Activated B cell treated with CpG ODN at 0.5 μM for 24 hours (primary cell): Measurements from ENCODE around the gene TTC27. TPM values are rescaled to one million over a fixed set of nuclear protein-coding genes. Genes with fewer than 3 reads are reported as not detected.
"Not testable (repeated sequence)": the region's sequence is repeated elsewhere in the genome, so short reads cannot be mapped to it uniquely, and the experiment has no call there.

Source experiments
- ATAC-seq: fragments of 200-7000 bp; cut with Tn5 transposase; one replicate; pipeline ENCODE4 v1.10.0; 2021; ENCODE audit warnings: low read depth, mild to moderate bottlenecking, moderate library complexity
- CTCF ChIA-PET: fragments of 350-600 bp; sonication (Branson Sonifier 250); formaldehyde crosslinking; loops from one replicate; lab custom pipeline; 2021; ENCODE audit warnings: antibody characterized with exemption; lab: Charles Lee
- POLR2A ChIA-PET: fragments of 350-600 bp; sonication (Branson Sonifier 250); formaldehyde crosslinking; loops from one replicate; lab custom pipeline; 2021; ENCODE audit warnings: antibody characterized with exemption; lab: Charles Lee
- DNase-seq: peaks from one replicate; pipeline ENCODE4 v3.0.0; 2022
- H3K27ac Mint-ChIP-seq: one replicate; pipeline ENCODE4 v1.8.0; 2020; ENCODE audit warnings: mixed read lengths
- H3K27me3 Mint-ChIP-seq: one replicate; pipeline ENCODE4 v1.8.0; 2021; ENCODE audit warnings: mixed read lengths
- H3K36me3 Mint-ChIP-seq: one replicate; pipeline ENCODE4 v1.8.0; 2021; ENCODE audit warnings: low read depth, mixed read lengths
- H3K4me1 Mint-ChIP-seq: one replicate; pipeline ENCODE4 v1.8.0; 2021; ENCODE audit warnings: mixed read lengths
- H3K4me3 Mint-ChIP-seq: one replicate; pipeline ENCODE4 v1.8.0; 2020; ENCODE audit warnings: mild to moderate bottlenecking, mixed read lengths
- H3K9me3 Mint-ChIP-seq: one replicate; pipeline ENCODE4 v1.8.0; 2020; ENCODE audit warnings: mixed read lengths
- intact Hi-C: fragments of 100-400 bp; cut with micrococcal nuclease; formaldehyde crosslinking; loops from one replicate; pipeline ENCODE4 v1.15.1; 2024
- total RNA-seq: library from RNA; stranded (reverse); gene quantifications from 2 replicates; pipeline ENCODE4 v1.2.3, GENCODE V29; 2022
- TF ChIP-seq, protein P1 (sequence below): fragments of 200-600 bp; IDR thresholded peaks from one replicate; pipeline ENCODE4 v1.8.0; 2022; ENCODE audit warnings: antibody characterized with exemption, mild to moderate bottlenecking

The TTC27 gene
- total RNA-seq, 1 donor from 2014 or later: 34.8 TPM

DNA sequence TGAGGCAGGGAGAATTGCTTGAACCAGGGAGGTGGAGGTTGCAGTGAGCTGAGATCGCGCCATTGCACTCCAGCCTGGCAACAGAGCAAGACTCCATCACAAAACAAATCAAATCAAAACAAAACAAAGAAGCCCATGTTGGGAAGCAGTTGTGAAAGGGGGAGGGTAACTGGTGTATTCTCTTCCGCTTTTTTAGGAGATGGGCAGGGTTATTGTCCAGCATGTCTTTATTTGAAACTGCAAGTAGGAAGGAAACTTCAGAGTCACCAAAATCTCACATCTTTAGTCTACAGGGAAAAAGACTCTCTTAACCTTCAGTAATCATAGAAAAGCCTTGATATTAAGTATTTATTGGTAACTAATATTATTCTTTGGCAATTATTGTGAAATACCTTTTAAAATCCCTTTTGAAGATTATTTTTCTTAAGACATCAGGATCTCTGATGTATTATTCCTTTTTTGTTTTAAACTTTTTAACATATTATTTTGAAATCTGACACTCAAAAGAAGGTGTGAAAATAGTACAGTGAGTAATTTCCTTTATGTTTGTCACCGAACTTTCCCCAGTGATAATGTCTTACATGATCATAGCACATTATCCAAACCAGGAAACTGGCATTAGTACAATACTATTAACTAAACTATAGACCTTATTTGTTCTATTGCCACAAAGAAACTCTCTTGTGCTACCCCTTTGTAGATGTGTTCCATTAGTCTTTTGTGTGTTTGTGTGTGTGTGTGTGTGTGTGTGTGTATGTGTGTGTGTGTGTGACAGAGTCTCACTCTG, 234.6 kb downstream of the TTC27 start:
- TF ChIP-seq, protein P1, sequence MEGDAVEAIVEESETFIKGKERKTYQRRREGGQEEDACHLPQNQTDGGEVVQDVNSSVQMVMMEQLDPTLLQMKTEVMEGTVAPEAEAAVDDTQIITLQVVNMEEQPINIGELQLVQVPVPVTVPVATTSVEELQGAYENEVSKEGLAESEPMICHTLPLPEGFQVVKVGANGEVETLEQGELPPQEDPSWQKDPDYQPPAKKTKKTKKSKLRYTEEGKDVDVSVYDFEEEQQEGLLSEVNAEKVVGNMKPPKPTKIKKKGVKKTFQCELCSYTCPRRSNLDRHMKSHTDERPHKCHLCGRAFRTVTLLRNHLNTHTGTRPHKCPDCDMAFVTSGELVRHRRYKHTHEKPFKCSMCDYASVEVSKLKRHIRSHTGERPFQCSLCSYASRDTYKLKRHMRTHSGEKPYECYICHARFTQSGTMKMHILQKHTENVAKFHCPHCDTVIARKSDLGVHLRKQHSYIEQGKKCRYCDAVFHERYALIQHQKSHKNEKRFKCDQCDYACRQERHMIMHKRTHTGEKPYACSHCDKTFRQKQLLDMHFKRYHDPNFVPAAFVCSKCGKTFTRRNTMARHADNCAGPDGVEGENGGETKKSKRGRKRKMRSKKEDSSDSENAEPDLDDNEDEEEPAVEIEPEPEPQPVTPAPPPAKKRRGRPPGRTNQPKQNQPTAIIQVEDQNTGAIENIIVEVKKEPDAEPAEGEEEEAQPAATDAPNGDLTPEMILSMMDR: no peak
- H3K27ac Mint-ChIP-seq: no peak overlapping the region

DNA sequence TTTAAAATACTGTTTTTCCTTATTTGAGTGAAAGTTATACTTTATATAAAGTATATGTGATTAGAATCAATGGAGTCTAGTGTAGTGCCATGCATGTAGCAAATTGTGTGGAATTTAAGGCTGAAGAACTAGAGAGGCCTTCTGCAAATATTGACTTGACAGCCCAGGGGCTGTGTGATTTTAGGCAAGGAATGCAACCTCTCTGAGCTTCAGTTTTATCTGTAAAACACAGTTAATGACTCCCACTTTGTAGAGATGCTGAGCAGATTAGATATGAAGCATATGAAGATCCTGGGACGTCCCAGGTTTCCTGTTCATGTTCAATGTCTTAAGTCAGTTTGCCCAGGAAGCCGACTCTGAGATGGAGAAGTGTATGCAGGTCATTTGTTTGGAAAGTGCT, 235.5 kb downstream of the TTC27 start:
- ChIA-PET POLR2A (no interaction called here), CTCF (no interaction called here)
- no peaks in the 10 kb centered on the region for H3K4me1 Mint-ChIP-seq
- peaks cover 6% of the 10 kb centered on the region for H3K27me3 Mint-ChIP-seq
- H3K9me3 Mint-ChIP-seq: no peaks in the 10 kb centered on the region
- intact Hi-C loops: no loop called here
- H3K4me3 Mint-ChIP-seq: no peak overlapping the region
- no peak for DNase-seq
- TF ChIP-seq, protein P1: no peak
- H3K36me3 Mint-ChIP-seq: no peaks in the 10 kb centered on the region
- no peak overlapping the region for H3K27ac Mint-ChIP-seq
- ATAC-seq: no peak

More for the DNA sequence above, 234.6 kb downstream of the TTC27 start:
- Mint-ChIP-seq H3K4me1 (no peaks in the 10 kb centered on the region), H3K36me3 (no peaks in the 10 kb centered on the region), H3K27me3 (peaks cover 6% of the 10 kb centered on the region), H3K4me3 (no peak overlapping the region), H3K9me3 (no peaks in the 10 kb centered on the region)
- ATAC-seq: no peak
- CTCF ChIA-PET: no interaction called here
- no peak for DNase-seq
- POLR2A ChIA-PET: no interaction called here
- intact Hi-C loops: no loop called here

DNA sequence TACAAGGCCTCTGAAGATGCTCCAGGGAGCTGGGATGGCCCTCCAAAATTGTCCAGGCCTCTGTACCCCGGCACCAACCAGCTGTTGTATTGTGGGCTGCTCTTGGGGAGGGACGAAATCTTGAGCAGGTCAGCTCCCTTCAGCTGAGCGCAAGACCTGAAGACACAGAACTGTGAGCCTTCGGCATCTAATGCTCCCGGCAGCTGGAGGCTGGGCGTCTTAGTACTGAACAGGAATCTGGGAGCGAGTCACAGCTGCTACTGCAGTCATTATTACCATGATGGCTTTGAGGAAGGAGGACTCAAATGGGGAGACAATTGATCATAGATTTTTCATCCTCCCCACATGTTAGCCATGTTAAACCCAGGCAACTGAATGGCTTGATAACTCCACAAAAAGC, 236.0 kb downstream of the TTC27 start:
- intact Hi-C loops: no loop called here
- CTCF ChIA-PET: no interaction called here

DNA sequence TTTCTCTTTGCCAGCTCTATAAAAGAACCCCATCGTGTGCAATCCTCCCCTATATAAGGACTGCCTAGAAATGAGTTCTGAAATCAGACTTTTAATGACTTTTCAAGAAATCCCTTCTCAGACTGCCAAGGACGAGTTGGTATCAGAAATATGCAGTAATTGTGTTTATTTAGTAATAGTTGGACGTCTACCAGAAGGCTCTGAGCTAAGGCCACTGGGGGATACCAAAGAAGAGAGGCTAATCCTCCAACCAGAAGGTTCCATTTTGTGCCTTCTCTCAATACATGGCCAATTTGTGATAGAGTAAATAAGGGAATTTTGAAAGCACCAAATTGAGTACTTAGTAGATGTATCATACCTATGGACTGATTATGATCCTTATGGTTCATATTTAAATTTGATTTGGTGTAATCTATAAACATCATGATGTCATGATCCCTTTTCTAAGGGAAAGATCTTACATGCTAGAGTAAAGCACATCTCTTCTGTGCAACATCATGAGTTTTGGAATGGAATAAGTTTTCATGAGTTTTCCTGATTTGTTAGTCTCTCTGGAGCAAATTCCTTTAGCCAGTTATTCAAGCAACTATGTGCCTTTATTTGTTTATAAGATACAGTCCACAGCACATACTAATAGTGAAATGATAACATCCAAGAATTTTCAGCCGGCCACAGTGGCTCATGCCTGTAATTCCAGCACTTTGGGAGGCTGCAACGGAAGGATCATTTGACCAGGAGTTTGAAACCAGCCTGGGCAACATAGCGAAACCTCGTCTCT, 236.7 kb downstream of the TTC27 start:
- H3K27ac Mint-ChIP-seq: no peak overlapping the region
- DNase-seq (no peak), ATAC-seq (no peak)
- no peaks in the 10 kb centered on the region for H3K4me1 Mint-ChIP-seq
- no peaks in the 10 kb centered on the region for H3K36me3 Mint-ChIP-seq
- ChIA-PET CTCF (no interaction called here), POLR2A (no interaction called here)
- no peaks in the 10 kb centered on the region for H3K9me3 Mint-ChIP-seq
- TF ChIP-seq, protein P1: no peak
- intact Hi-C loops: no loop called here
- peaks cover 6% of the 10 kb centered on the region for H3K27me3 Mint-ChIP-seq
- no peak overlapping the region for H3K4me3 Mint-ChIP-seq

More for the DNA sequence above, 236.0 kb downstream of the TTC27 start:
- no peak for DNase-seq
- POLR2A ChIA-PET: no interaction called here
- H3K9me3 Mint-ChIP-seq: no peaks in the 10 kb centered on the region
- TF ChIP-seq, protein P1: no peak
- no peaks in the 10 kb centered on the region for H3K36me3 Mint-ChIP-seq
- H3K4me3 Mint-ChIP-seq: no peak overlapping the region
- H3K27me3 Mint-ChIP-seq: peaks cover 6% of the 10 kb centered on the region
- no peak overlapping the region for H3K27ac Mint-ChIP-seq
- ATAC-seq: no peak
- no peaks in the 10 kb centered on the region for H3K4me1 Mint-ChIP-seq

DNA sequence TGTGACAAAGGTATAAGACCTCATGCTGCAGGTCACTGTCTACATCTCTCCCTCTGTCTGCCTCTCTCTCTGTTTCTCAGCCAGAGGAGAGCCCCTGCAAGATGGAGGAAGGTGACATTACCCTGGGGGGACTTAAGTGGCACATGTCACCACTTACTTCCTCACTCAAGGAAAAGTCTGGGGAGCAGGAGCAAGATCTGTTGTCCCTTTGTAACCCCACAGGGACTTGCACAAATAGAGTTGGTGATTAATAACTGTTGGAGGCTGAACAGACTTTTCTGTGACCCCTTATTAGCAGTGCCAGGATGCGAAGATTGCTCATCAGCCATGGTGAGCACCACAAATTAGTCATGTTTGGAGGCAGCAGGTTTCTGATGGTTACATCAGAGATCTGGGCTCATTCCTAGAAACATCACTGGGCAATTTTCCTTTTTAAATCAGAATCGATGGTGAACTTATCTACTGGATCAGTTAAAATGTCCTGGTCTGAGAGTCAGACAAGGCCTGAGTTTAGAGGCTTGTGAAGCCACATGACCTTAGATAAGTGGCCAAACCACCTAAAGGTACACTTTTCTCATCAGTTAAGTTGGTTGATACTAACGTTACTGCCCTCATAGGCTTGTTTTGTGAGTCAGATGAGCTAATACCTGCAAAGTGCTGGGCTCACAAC, 237.7 kb downstream of the TTC27 start:
- peaks cover 6% of the 10 kb centered on the region for H3K27me3 Mint-ChIP-seq
- CTCF ChIA-PET: no interaction called here
- no peaks in the 10 kb centered on the region for H3K4me1 Mint-ChIP-seq
- ATAC-seq (no peak), DNase-seq (no peak)
- POLR2A ChIA-PET: no interaction called here
- intact Hi-C loops: no loop called here
- TF ChIP-seq, protein P1: no peak
- H3K4me3 Mint-ChIP-seq: no peak overlapping the region
- H3K9me3 Mint-ChIP-seq: no peaks in the 10 kb centered on the region
- H3K36me3 Mint-ChIP-seq: no peaks in the 10 kb centered on the region
- H3K27ac Mint-ChIP-seq: no peak overlapping the region

DNA sequence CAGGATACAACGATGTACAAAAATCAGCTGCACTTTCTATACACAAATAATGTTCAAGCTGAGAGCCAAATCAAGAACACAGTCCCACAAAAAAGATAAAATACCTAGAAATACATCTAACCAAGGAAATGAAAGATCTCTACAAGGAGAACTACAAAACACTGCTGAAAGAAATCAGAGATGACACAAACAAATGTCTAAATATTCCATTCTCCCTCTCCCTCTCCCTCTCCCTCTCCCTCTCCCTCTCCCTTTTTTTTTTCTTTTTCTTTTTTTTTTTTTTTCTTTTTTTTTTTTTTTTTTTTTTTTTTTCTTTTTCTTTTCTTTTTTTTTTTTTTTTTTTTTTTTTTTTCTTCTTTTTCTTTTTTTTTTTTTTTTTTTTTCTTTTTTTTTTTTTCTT, 238.6 kb downstream of the TTC27 start:
- POLR2A ChIA-PET, CTCF ChIA-PET, H3K27me3 Mint-ChIP-seq, H3K4me3 Mint-ChIP-seq, H3K9me3 Mint-ChIP-seq, H3K4me1 Mint-ChIP-seq, H3K27ac Mint-ChIP-seq, intact Hi-C loops, H3K36me3 Mint-ChIP-seq, ATAC-seq, DNase-seq: not testable (repeated sequence)
